Loucy (cell line): Measurements from ENCODE around the gene TTLL5.

ENCODE experiments used
- EZH2phosphoT487 ChIP-seq: fragments of 200-600 bp; IDR thresholded peaks from 2 replicates; pipeline ENCODE4 v1.6.1; 2018; ENCODE audit warnings: antibody characterized with exemption, mild to moderate bottlenecking, moderate library complexity, borderline replicate concordance
- TF ChIP-seq, protein P1 (sequence below): fragments of 200-600 bp; sonication (generic); conservative IDR thresholded peaks from 2 replicates; pipeline ENCODE4 v1.5.1; 2014; ENCODE audit warnings: mild to moderate bottlenecking, antibody characterized with exemption, low read length

DNA sequence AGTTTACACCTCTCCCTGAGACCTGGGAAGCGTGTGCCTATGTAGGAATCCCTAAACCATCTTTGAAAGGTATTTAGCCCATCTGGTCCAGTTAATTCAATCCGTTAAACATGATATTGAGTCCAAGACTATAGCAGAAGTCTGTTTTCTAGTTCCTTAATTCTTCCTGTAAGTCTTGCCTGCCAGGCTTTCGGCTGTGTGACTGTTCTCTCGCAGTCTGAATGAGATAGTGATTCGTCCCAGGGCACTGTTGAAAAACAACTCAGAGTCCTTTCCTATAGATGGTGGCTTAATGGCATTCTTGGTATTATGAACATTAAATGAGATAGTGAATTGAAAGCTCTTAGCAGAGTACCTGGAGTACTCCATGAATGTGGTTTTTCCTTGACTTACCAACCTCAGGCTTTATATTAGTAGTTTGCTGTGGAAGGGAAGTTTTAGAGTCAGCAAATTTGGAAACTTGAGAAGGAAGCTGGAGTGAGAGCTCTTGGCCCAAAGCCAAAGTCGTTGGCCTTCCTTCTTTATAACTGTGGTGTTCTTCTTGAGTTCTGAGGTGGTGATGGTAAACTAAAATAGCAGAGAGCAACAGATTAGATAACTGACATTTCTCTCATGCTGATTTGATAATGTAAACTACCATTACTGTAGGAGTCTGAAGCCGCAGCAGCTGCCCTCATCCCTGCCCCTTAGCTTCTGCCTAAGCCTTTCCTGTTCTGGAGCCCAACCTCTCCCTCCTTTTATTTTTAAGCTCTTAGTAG is 244.3 kb downstream of the TTLL5 start:
- TF ChIP-seq, protein P1, sequence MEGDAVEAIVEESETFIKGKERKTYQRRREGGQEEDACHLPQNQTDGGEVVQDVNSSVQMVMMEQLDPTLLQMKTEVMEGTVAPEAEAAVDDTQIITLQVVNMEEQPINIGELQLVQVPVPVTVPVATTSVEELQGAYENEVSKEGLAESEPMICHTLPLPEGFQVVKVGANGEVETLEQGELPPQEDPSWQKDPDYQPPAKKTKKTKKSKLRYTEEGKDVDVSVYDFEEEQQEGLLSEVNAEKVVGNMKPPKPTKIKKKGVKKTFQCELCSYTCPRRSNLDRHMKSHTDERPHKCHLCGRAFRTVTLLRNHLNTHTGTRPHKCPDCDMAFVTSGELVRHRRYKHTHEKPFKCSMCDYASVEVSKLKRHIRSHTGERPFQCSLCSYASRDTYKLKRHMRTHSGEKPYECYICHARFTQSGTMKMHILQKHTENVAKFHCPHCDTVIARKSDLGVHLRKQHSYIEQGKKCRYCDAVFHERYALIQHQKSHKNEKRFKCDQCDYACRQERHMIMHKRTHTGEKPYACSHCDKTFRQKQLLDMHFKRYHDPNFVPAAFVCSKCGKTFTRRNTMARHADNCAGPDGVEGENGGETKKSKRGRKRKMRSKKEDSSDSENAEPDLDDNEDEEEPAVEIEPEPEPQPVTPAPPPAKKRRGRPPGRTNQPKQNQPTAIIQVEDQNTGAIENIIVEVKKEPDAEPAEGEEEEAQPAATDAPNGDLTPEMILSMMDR, result no peak
- TF ChIP-seq EZH2phosphoT487, result no peak
